ENCODE results near the gene WDR7.

Gene WDR7

GRCh38 chr18:56953428-56954198, 302.5 kb downstream of the WDR7 start:
- no peak for DNase-seq

GRCh38 chr18:56955490-56955889, 304.3 kb downstream of the WDR7 start:
- no peak for DNase-seq

- no peak for DNase-seq
These were observed 308.0 kb downstream of the WDR7 start for GRCh38 chr18:56959120-56959519.

- DNase-seq = no peak
These were observed 311.2 kb downstream of the WDR7 start for GRCh38 chr18:56962322-56962721.

- DNase-seq = no peak
These were observed 315.9 kb downstream of the WDR7 start for GRCh38 chr18:56967035-56967434.

- no peak for DNase-seq
These were observed 322.3 kb downstream of the WDR7 start for GRCh38 chr18:56973487-56973886.

GRCh38 chr18:56974141-56974540, 323.0 kb downstream of the WDR7 start:
- DNase-seq = no peak

- no peak for DNase-seq
These were observed 324.1 kb downstream of the WDR7 start for GRCh38 chr18:56975276-56975675.

- DNase-seq = no peak
These were observed 326.1 kb downstream of the WDR7 start for GRCh38 chr18:56977309-56977708.

GRCh38 chr18:56977771-56978170, 326.6 kb downstream of the WDR7 start:
- no peak for DNase-seq

GRCh38 chr18:56980151-56980550, 329.0 kb downstream of the WDR7 start:
- no peak for DNase-seq

- no peak for DNase-seq
These were observed 331.6 kb downstream of the WDR7 start for GRCh38 chr18:56982766-56983165.

- no peak for DNase-seq
These were observed 332.3 kb downstream of the WDR7 start for GRCh38 chr18:56983275-56983992.

- DNase-seq = no peak
These were observed 333.6 kb downstream of the WDR7 start for GRCh38 chr18:56984731-56985130.

GRCh38 chr18:56986829-56987228, 335.7 kb downstream of the WDR7 start:
- DNase-seq = no peak

- no peak for DNase-seq
These were observed 336.1 kb downstream of the WDR7 start for GRCh38 chr18:56987236-56987635.

GRCh38 chr18:56988022-56988421, 336.9 kb downstream of the WDR7 start:
- no peak for DNase-seq

- DNase-seq = no peak
These were observed 339.5 kb downstream of the WDR7 start for GRCh38 chr18:56990678-56991077.

- no peak for DNase-seq
These were observed 341.6 kb downstream of the WDR7 start for GRCh38 chr18:56992777-56993176.

GRCh38 chr18:56995579-56996188, 344.5 kb downstream of the WDR7 start:
- DNase-seq = no peak

GRCh38 chr18:56997200-56997599, 346.0 kb downstream of the WDR7 start:
- no peak for DNase-seq

GRCh38 chr18:56999823-57000222, 348.7 kb downstream of the WDR7 start:
- DNase-seq = no peak

- no peak for DNase-seq
These were observed 351.5 kb downstream of the WDR7 start for GRCh38 chr18:57002627-57003026.

GRCh38 chr18:57003342-57003741, 352.2 kb downstream of the WDR7 start:
- DNase-seq = no peak
